HG02571 (cell line): ENCODE data around the gene BPIFB1.

ENCODE experiments used
- ATAC-seq: cut with Tn5 transposase; IDR thresholded peaks from one replicate; pipeline ENCODE4 v1.9.1; 2021; ENCODE audit warnings: mild to moderate bottlenecking, moderate library complexity; ENCODE audit not compliant: unreplicated experiment

Gene BPIFB1

DNA sequence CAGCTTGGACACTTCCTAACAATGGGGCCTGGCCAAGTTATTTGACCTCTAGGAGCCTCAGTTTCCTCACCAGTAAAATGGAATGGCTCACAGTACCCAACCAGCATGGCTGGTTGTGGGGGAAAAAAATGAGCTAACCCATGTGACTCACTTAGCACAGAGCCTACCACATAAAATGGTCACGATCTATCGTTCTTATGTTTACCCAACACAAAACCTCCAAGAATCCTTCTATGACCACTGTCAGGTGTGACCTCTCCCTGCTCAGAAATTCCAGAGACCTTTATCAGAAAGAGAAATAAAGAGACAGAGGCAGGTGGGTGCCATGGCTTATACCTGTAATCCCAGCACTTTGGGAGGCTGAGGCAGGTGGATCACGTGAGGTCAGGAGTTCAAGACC lies 39.4 kb downstream of the BPIFB1 start:
- ATAC-seq: no peak

- ATAC-seq: no peak
Measured at GRCh38 chr20:33323236-33323635, 40.2 kb downstream of the BPIFB1 start.

DNA sequence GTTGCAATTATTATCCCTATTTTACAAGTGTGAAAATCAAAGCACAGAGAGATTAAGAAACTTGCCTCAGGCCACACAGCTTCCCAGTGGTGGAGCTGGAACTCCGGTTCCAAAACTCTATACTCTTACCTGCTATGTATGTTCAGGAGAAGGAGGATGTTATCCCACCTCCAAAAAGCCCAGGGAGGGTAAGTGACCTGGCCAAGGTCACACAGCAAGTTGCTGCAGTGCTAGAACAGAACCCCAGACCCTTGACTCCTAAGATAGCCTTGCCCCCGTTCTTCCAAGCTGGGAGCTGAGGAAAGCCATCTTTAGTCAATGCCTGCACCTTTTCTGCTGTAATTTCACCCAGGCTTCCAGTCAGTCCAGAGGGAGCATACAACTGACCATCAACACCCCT lies 42.3 kb downstream of the BPIFB1 start:
- no peak for ATAC-seq

DNA sequence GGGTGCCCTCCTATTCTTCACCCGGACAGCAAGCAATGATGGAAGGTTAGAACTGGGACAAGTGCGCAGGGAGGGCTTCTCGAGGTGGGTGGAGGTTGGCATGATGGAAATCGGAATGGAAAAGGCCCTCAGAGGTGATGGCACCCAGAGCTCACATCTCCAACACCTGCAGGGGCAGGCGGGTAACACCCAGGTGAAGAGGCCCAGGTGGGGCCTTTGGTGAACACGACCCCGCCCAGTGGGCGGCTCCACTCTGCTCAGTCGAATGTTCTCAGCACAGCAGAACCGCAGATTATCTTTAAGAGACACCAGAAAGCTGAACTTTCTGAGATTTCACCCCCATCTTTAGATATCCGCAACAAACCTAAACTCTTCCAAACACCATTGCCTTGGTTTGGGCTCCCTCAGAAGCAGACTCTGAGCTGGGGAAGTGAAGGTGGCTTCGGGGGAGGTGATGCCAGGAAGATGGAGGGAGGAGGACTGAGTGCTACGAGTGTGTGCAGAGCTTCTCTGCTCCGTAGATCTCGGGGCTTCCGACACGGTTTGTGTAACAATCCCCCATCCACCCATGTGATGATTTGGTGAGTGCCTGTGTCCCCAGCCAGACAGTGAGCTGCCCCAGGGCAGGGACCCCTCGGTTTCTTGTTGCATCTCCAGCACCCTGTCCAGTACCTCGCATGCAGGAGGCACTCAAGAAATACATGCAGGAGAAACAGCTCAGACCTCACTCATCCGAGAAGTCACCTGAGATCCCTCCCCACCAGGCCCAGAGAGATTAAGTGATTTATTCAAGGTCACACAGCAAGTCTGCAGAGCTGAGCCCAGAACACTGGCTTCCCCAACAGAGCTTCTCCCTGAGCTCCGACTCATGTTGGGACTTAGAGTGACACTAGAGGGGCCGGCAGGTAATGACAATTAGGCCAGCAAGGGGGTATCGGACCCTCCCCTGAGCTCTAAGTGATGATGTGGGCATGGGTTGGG lies 45.4 kb downstream of the BPIFB1 start:
- no peak for ATAC-seq

DNA sequence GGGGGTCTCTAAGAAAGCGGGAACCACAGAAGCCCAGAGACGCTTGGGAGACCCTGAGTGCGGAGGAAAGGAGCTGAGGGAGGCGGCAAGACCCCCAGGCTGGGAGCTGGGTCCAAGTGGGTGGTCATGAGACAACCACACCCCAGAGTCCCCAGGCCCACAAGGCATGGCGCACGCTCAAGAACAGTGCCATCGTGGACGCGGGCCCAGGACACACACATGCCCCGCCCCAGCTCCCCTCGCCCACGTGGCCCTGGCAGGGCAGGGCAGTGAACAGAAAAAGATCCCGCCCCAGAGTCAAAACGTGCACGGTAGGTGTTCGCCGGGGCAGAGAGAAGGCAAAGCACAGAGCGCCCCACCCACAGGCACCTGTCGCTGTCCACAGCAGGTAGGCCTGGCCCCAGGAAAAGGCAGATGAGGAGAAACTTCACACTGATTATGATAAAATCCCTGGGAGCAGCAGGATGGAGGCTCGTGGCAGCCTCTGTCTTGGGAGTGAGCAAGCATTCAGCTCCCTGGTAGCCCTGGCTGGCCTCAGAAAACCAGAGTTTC lies 50.0 kb downstream of the BPIFB1 start:
- ATAC-seq: no peak

DNA sequence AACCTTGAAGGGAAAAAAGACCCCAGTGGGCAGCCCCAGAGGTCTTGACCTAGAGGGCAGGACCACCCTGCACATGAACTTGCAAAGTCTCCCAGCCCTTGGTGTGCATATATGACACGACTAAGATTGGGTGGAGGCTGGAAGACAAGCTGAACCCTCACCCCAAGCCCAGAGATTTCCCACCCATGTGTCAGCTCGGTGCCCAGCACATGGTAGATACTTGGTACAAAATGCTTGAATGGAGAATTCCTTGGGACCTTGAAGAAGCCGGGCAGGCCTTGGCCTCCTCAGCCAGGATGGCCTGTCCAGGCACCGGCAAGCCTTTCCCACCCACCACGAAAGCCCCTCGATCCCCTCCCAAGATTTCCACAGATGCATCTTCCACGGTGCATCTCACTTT lies 50.6 kb downstream of the BPIFB1 start:
- no peak for ATAC-seq

DNA sequence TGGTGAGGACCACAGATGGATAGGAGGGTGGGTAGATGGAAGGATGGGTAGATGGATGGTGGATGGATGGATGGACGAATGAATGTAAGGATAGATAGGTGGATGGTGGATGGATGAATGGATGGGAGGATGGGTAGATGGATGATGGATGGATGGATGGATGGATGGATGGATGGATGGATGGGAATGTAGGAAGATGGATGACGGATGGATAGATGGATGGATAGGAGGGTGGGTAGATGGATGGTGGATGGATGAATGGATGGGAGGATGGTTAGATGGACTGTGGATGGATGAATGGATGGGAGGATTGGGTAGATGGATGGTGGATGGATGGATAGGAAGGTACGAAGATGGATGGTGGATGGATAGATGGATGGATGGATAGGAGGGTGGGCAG lies 51.1 kb downstream of the BPIFB1 start:
- ATAC-seq: no peak

DNA sequence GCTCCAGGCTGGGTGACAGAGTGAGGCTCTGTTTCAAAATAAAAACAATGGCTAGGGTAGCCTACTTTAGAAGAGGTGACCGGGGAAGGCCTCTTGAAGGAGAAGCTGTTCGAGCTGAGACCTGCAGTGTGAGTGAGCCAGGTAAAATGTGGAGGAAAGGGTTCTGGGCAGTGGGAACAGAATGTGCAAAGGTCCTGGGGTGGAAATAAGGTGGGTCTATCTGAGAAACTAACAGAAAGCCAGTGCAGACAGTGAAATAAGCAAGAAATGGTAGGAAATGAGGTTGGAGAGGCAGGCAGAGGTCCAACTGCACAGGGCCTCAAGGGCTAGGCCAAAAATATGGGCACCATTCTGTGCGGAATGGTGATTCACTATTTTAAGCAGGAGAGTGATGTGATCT lies 53.4 kb downstream of the BPIFB1 start:
- no peak for ATAC-seq

GRCh38 chr20:33337119-33337518 lies 54.1 kb downstream of the BPIFB1 start:
- ATAC-seq: no peak

DNA sequence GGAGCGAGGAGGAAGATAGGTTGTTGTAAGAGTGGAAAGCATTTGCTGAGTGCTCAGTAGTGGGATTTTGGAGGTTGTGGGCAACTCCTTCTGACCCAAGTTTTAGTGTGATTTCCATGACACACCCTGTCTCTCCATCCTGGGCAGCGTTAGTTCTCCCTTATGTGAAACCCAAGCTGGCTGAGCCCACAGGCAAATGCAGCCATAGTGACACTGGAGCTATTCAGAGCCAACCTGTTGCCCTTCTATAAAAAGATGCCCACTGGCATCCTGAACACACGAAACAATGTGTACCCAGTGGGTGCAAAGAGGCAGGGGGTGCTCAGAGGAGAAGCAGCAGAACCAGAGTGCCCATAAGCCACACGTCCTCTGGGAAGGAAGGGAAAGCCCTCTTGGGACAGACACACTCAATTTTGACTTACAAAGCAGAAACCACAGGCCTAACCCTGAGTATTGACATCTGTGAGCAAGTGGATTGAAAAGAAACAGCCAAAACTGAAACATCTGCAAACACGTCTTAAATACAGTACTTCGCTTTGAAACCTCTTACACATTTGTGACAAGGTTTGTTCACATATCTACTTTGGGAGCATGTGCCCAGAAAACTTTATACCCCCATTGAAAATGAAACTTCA lies 54.6 kb downstream of the BPIFB1 start:
- no peak for ATAC-seq

GRCh38 chr20:33338467-33339258 lies 55.6 kb downstream of the BPIFB1 start:
- no peak for ATAC-seq

GRCh38 chr20:33339515-33340058 lies 56.6 kb downstream of the BPIFB1 start:
- no peak for ATAC-seq

DNA sequence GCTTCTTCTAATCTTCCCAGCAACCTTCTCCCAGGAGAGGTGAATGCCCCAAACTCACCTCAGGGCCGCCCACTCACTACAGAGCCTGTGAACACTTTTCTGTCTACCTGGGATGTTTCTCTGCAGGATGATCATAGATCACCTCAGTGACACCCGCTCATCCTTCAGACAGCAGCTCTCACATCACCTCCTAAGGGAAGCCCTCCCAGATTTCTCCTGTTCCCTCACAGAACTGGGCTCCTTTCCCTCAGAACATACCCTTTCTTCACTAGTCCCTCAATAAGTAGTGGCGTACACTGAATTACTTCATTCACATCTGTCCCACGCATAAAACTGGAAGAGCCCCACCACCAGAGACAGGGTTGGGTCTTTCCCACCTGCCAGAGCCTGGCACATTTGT lies 60.5 kb downstream of the BPIFB1 start:
- no peak for ATAC-seq

GRCh38 chr20:33345342-33345741 lies 62.3 kb downstream of the BPIFB1 start:
- no peak for ATAC-seq

- no peak for ATAC-seq
Measured at GRCh38 chr20:33348136-33348937, 65.3 kb downstream of the BPIFB1 start.

DNA sequence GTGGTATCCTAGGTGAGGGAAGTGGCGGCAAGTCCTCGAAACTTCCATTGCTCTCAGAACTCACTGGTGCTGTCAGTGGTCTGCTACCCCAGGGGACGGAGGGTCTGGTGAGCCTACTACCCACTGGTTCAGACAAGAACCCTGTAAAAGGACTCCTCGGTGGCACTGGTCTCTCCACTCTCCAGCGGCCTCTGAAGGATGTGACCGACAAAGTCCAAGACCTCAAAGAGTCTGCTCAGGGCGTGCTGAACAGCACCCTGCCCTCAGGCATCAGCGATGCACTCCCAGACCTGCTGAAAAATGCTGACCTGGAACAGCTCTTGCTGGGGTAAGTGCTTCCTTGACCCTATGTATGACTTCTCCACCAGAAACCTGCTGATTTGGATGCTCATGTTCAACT lies 66.5 kb downstream of the BPIFB1 start:
- ATAC-seq: no peak

DNA sequence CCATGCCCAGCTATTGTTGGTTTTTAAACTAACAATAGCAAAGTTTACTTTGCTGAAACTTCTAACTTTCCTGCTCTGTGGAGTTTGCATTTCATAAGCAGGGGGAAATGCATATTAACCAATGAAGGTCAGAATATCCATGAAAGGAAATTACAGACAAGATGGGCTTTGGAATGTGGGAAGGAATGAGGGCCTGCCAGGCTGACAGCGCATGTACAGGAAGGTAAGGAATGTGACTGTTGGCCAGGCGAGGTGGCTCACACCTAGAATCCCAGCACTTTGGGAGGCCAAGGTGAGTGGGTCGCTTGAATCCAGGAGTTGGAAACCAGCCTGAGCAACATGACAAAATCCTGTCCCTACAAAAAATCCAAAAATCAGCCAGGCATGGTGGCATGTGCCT lies 68.7 kb downstream of the BPIFB1 start:
- no peak for ATAC-seq

- ATAC-seq: no peak
Measured at GRCh38 chr20:33352258-33353012, 69.4 kb downstream of the BPIFB1 start.

DNA sequence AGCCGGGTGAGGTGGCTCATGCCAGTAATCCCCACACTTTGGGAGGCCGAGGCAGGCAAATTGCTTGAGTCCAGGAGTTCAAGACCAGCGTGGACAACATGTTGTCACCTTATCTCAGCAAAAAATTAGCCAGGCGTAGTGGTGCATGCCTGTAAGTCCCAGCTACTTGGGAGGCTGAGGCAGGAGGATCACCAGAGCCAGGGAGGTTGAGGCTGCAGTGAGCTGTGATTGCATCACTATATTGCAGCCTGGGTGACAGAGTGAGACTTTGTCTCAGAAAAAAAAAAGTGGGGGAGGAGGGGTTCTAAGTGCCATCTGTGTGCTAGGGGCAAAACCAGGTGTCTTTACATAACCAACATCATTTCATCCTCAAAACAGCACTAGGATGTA lies 70.0 kb downstream of the BPIFB1 start:
- no peak for ATAC-seq
